H9 (cell line): Measurements from ENCODE around the gene FHIT. TPM values are rescaled to one million over a fixed set of nuclear protein-coding genes. Genes with fewer than 3 reads are reported as not detected.

Source experiments
- DNase-seq: peaks from one replicate; pipeline ENCODE4 v3.0.0-alpha.2; 2017
- H2AFZ ChIP-seq: one replicate; pipeline ENCODE4 v1.6.1; 2013; ENCODE audit warnings: mild to moderate bottlenecking, low read length, control low read depth, moderate library complexity
- H2AK5ac ChIP-seq: 2 replicates; pipeline ENCODE4 v1.6.1; 2013; ENCODE audit warnings: low read length, control low read depth, mixed read lengths; ENCODE audit not compliant: insufficient read length
- H2BK120ac ChIP-seq: one replicate; pipeline ENCODE4 v1.6.1; 2013; ENCODE audit warnings: low read depth, mild to moderate bottlenecking, low read length, control low read depth, inconsistent platforms; ENCODE audit not compliant: poor library complexity, severe bottlenecking
- H2BK12ac ChIP-seq: 2 replicates; pipeline ENCODE4 v1.6.1; 2013; ENCODE audit warnings: low read length, control low read depth, mixed read lengths, low read depth; ENCODE audit not compliant: insufficient read length
- H2BK15ac ChIP-seq: 2 replicates; pipeline ENCODE4 v1.6.1; 2013; ENCODE audit warnings: low read depth, low read length, control low read depth
- H2BK20ac ChIP-seq: one replicate; pipeline ENCODE4 v1.6.1; 2013; ENCODE audit warnings: low read depth, mild to moderate bottlenecking, low read length, control low read depth, inconsistent platforms; ENCODE audit not compliant: poor library complexity, severe bottlenecking
- H2BK5ac ChIP-seq: 2 replicates; pipeline ENCODE4 v1.6.1; 2013; ENCODE audit warnings: low read length, control low read depth, mixed read lengths; ENCODE audit not compliant: insufficient read length
- H3K14ac ChIP-seq: 2 replicates; pipeline ENCODE4 v1.6.1; 2013; ENCODE audit warnings: low read length, control low read depth; ENCODE audit not compliant: insufficient read depth
- H3K18ac ChIP-seq: 2 replicates; pipeline ENCODE4 v1.6.1; 2013; ENCODE audit warnings: low read depth, mild to moderate bottlenecking, mixed read lengths, low read length, control low read depth; ENCODE audit not compliant: insufficient read length
- H3K23ac ChIP-seq: 2 replicates; pipeline ENCODE4 v1.6.1; 2013; ENCODE audit warnings: low read length, control low read depth, mixed read lengths, low read depth; ENCODE audit not compliant: insufficient read length
- H3K23me2 ChIP-seq: 2 replicates; pipeline ENCODE4 v1.6.1; 2013; ENCODE audit warnings: low read depth, mild to moderate bottlenecking, mixed read lengths, low read length, control low read depth; ENCODE audit not compliant: insufficient read length, poor library complexity, severe bottlenecking
- H3K27ac ChIP-seq: 2 replicates; pipeline ENCODE4 v1.5.1; 2013; ENCODE audit warnings: low read length, control low read depth, mixed read lengths, low read depth; ENCODE audit not compliant: insufficient read length
- H3K27me3 ChIP-seq: 2 replicates; pipeline ENCODE4 v1.6.1; 2013; ENCODE audit warnings: low read length, control low read depth, inconsistent platforms; ENCODE audit not compliant: insufficient read depth
- H3K4ac ChIP-seq: 2 replicates; pipeline ENCODE4 v1.6.1; 2013; ENCODE audit warnings: low read depth, mild to moderate bottlenecking, control low read depth, inconsistent platforms, low read length, moderate library complexity
- H3K4me1 ChIP-seq: 2 replicates; pipeline ENCODE4 v1.6.1; 2013; ENCODE audit warnings: low read length, control low read depth, inconsistent platforms; ENCODE audit not compliant: insufficient read depth
- H3K4me2 ChIP-seq: 2 replicates; pipeline ENCODE4 v1.6.1; 2013; ENCODE audit warnings: low read length, control low read depth, mixed read lengths; ENCODE audit not compliant: insufficient read length, insufficient read depth
- H3K56ac ChIP-seq: 2 replicates; pipeline ENCODE4 v1.6.1; 2013; ENCODE audit warnings: low read depth, mild to moderate bottlenecking, mixed read lengths, low read length, control low read depth; ENCODE audit not compliant: insufficient read length
- H3K79me1 ChIP-seq: 2 replicates; pipeline ENCODE4 v1.6.1; 2013; ENCODE audit warnings: low read depth, mild to moderate bottlenecking, moderate library complexity, low read length, control low read depth, inconsistent platforms; ENCODE audit not compliant: insufficient read depth, poor library complexity, severe bottlenecking
- H3K79me2 ChIP-seq: 2 replicates; pipeline ENCODE4 v1.6.1; 2013; ENCODE audit warnings: low read length, control low read depth, inconsistent platforms; ENCODE audit not compliant: insufficient read depth
- H3K9ac ChIP-seq: 2 replicates; pipeline ENCODE4 v1.6.1; 2013; ENCODE audit warnings: low read length, control low read depth, mixed read lengths; ENCODE audit not compliant: insufficient read length; ENCODE audit errors: extremely low read depth
- H3K9me3 ChIP-seq: one replicate; pipeline ENCODE4 v1.6.1; 2013; ENCODE audit warnings: low read depth, low read length, inconsistent platforms; ENCODE audit not compliant: control insufficient read depth
- H3T11ph ChIP-seq: one replicate; pipeline ENCODE4 v1.6.1; 2013; ENCODE audit warnings: mild to moderate bottlenecking, low read length, control low read depth, inconsistent platforms
- H4K20me1 ChIP-seq: one replicate; pipeline ENCODE4 v1.6.1; 2013; ENCODE audit not compliant: control insufficient read depth, insufficient read length, insufficient read depth
- H4K5ac ChIP-seq: 2 replicates; pipeline ENCODE4 v1.6.1; 2013; ENCODE audit warnings: low read depth, mild to moderate bottlenecking, mixed read lengths, low read length, control low read depth; ENCODE audit not compliant: insufficient read length
- H4K8ac ChIP-seq: replicated peaks from 2 replicates; pipeline ENCODE4 v1.6.1; 2013; ENCODE audit warnings: low read length, control low read depth, mixed read lengths, low read depth; ENCODE audit not compliant: insufficient read length
- H4K91ac ChIP-seq: 2 replicates; pipeline ENCODE4 v1.6.1; 2013; ENCODE audit warnings: low read depth, mild to moderate bottlenecking, moderate library complexity, mixed read lengths, low read length, control low read depth; ENCODE audit not compliant: insufficient read length
- H3K27ac Mint-ChIP-seq, 3 experiments: 2 replicates in 2 of 3; 3 replicates in 1 of 3; pipeline ENCODE4 v1.8.0; 2020 to 2021; ENCODE audit warnings: mixed read lengths in 3 of 3, mild to moderate bottlenecking in 1 of 3, moderate library complexity in 1 of 3
- H3K27me3 Mint-ChIP-seq: 2 replicates; pipeline ENCODE4 v1.8.0; 2021; ENCODE audit warnings: low read depth, mild to moderate bottlenecking, moderate library complexity, mixed read lengths
- H3K36me3 Mint-ChIP-seq, 3 experiments: 2 replicates in 2 of 3; 3 replicates in 1 of 3; pipeline ENCODE4 v1.8.0; 2020 to 2021; ENCODE audit warnings: low read depth in 3 of 3, mixed read lengths in 3 of 3; ENCODE audit not compliant: insufficient read depth in 1 of 3
- H3K4me1 Mint-ChIP-seq, 2 experiments: 2 replicates each; pipeline ENCODE4 v1.8.0; 2020; ENCODE audit warnings: mixed read lengths in 2 of 2
- H3K4me3 Mint-ChIP-seq, 2 experiments: 2 replicates in 1 of 2; 3 replicates in 1 of 2; pipeline ENCODE4 v1.8.0; 2020 to 2021; ENCODE audit warnings: mild to moderate bottlenecking in 2 of 2, mixed read lengths in 2 of 2, moderate library complexity in 1 of 2
- H3K9me3 Mint-ChIP-seq, 2 experiments: 2 replicates in 1 of 2; 3 replicates in 1 of 2; pipeline ENCODE4 v1.8.0; 2020; ENCODE audit warnings: mild to moderate bottlenecking in 2 of 2, mixed read lengths in 2 of 2, moderate library complexity in 1 of 2
- CTCF ChIP-seq: fragments of 200-600 bp; sonication (generic); conservative IDR thresholded peaks from 3 replicates; pipeline ENCODE4 v1.8.0; 2021; ENCODE audit warnings: antibody characterized with exemption, mild to moderate bottlenecking
- WGBS: extraction: QIAGEN DNeasy Blood & Tissue Kit; methylation state at CpG from one replicate; pipeline ENCODE4 v1.1.7; 2013; ENCODE audit warnings: missing lambda C conversion rate, low lambda C conversion rate, mixed read lengths; ENCODE audit not compliant: insufficient read length; ENCODE audit errors: extremely low coverage; 5-methylcytosine and 5-hydroxymethylcytosine counted together
- total RNA-seq: library from RNA; stranded (reverse); gene quantifications from 2 replicates; pipeline ENCODE4 v1.2.1, GENCODE V29; 2021

Gene FHIT
- total RNA-seq, 1 experiment from 2014 or later: 3.0 TPM

- no peaks in the 10 kb centered on the region for H3K9me3 Mint-ChIP-seq
- H4K91ac ChIP-seq: no peak overlapping the region
- H3K27ac Mint-ChIP-seq: no peak overlapping the region
- H3K9ac ChIP-seq: no peak overlapping the region
- no peak overlapping the region for H2BK12ac ChIP-seq
- H3K56ac ChIP-seq: no peak overlapping the region
- no peak overlapping the region for H3K4me3 Mint-ChIP-seq
- no peaks in the 10 kb centered on the region for H3K9me3 ChIP-seq
- no peak overlapping the region for H3K18ac ChIP-seq
- H2BK5ac ChIP-seq: no peak overlapping the region
- no peak overlapping the region for H3K23ac ChIP-seq
- H2AK5ac ChIP-seq: no peak overlapping the region
- H3K14ac ChIP-seq: no peak overlapping the region
- H2BK15ac ChIP-seq: no peak overlapping the region
- H4K8ac ChIP-seq: no peak overlapping the region
- H3K4ac ChIP-seq: no peak overlapping the region
- H3K36me3 Mint-ChIP-seq: no peaks in the 10 kb centered on the region
- no peak overlapping the region for H4K5ac ChIP-seq
- DNase-seq: no peak
- H2AFZ ChIP-seq: no peak overlapping the region
- no peak overlapping the region for H2BK120ac ChIP-seq
- H3K27ac ChIP-seq: no peak overlapping the region
- H3T11ph ChIP-seq: no peak overlapping the region
- H3K4me1 Mint-ChIP-seq: peaks cover 37 to 42% of the 10 kb centered on the region in 2 experiments
- no peaks in the 10 kb centered on the region for H3K79me2 ChIP-seq
- no peak overlapping the region for H3K4me2 ChIP-seq
- H3K79me1 ChIP-seq: no peaks in the 10 kb centered on the region
- no peaks in the 10 kb centered on the region for H3K27me3 ChIP-seq
- H2BK20ac ChIP-seq: no peak overlapping the region
- 0 out of 2 replicates have a peak, but pooled peaks cover 2% of the 10 kb centered on the region for H3K4me1 ChIP-seq
- H3K23me2 ChIP-seq: peaks cover 7% of the 10 kb centered on the region
- TF ChIP-seq CTCF: no peak
- WGBS: no CpG with 5 or more reads among the region's 2 CpGs
- H3K27me3 Mint-ChIP-seq: no peaks in the 10 kb centered on the region
- H4K20me1 ChIP-seq: no peaks in the 10 kb centered on the region
Measured at GRCh38 chr3:61248496-61248895, 2.8 kb downstream of the FHIT start.
